SK-N-SH (cell line): ENCODE results near the gene RETSAT. TPM values are rescaled to one million over a fixed set of nuclear protein-coding genes. Genes with fewer than 3 reads are reported as not detected.

Source experiments
- CTCF ChIA-PET: fragments of 300-600, 350-600 bp; formaldehyde crosslinking; extraction: SDS; loops from one replicate; lab custom pipeline; 2021; lab: Yijun Ruan, JAX
- POLR2A ChIA-PET: fragments of 350-600 bp; sonication (Branson Sonifier 250); formaldehyde crosslinking; extraction: SDS; loops from one replicate; lab custom pipeline; 2020; ENCODE audit warnings: antibody characterized with exemption, inconsistent platforms; lab: Yijun Ruan, JAX
- DNase-seq: peaks from one replicate; pipeline ENCODE4 v3.0.0; 2012
- H2AFZ ChIP-seq: fragments of 200-600 bp; sonication (generic); 2 replicates; pipeline ENCODE4 v1.8.1; 2016; ENCODE audit warnings: antibody characterized with exemption, mild to moderate bottlenecking, low read depth
- H3F3A ChIP-seq: fragments of 200-600 bp; sonication (generic); replicated peaks from 2 replicates; pipeline ENCODE3; 2016; ENCODE audit warnings: antibody characterized with exemption, mild to moderate bottlenecking; ENCODE audit not compliant: insufficient read depth
- H3K27ac ChIP-seq, 2 experiments: fragments of 200-500 bp in 1 of 2; fragments of 200-600 bp in 1 of 2; sonication (Bioruptor generic) in 1 of 2; sonication (generic), shearing (Covaris generic) in 1 of 2; 2 replicates each; pipeline versions ENCODE4 v1.5.1 to v1.6.1; 2014 to 2016; ENCODE audit warnings: low read depth in 2 of 2, inconsistent platforms in 1 of 2, low read length in 1 of 2, mild to moderate bottlenecking in 1 of 2, mixed read lengths in 1 of 2
- H3K27me3 ChIP-seq: fragments of 200-600 bp; sonication (generic), shearing (Covaris generic); 2 replicates; pipeline ENCODE4 v1.6.1; 2016; ENCODE audit warnings: mixed run types; ENCODE audit not compliant: insufficient read depth
- H3K36me3 ChIP-seq, 2 experiments: fragments of 200-500 bp in 1 of 2; fragments of 200-600 bp in 1 of 2; sonication (Bioruptor generic) in 1 of 2; sonication (generic) in 1 of 2; replicated peaks in 1 of 2; 2 replicates each; pipeline versions ENCODE3 to v1.5.1; 2014 to 2016; ENCODE audit warnings: low read length in 1 of 2, mild to moderate bottlenecking in 1 of 2; ENCODE audit not compliant: insufficient read depth in 2 of 2, control insufficient read depth in 1 of 2
- H3K4me1 ChIP-seq, 2 experiments: fragments of 200-500 bp in 1 of 2; fragments of 200-600 bp in 1 of 2; sonication (Bioruptor generic) in 1 of 2; sonication (generic), shearing (Covaris generic) in 1 of 2; 2 replicates each; pipeline versions ENCODE4 v1.5.1 to v1.6.1; 2014 to 2016; ENCODE audit warnings: low read depth in 1 of 2, low read length in 1 of 2, mixed run types in 1 of 2; ENCODE audit not compliant: insufficient read depth in 2 of 2, control insufficient read depth in 1 of 2
- H3K4me2 ChIP-seq: fragments of 200-600 bp; sonication (generic), shearing (Covaris generic); 2 replicates; pipeline ENCODE4 v1.6.1; 2017; ENCODE audit warnings: mixed run types
- H3K4me3 ChIP-seq, 2 experiments: fragments of 200-500 bp in 1 of 2; fragments of 200-600 bp in 1 of 2; sonication (Bioruptor generic) in 1 of 2; sonication (generic), shearing (Covaris generic) in 1 of 2; 2 replicates each; pipeline versions ENCODE4 v1.5.1 to v1.8.1; 2014 to 2016; ENCODE audit warnings: low read depth in 2 of 2, inconsistent platforms in 1 of 2, low read length in 1 of 2, mild to moderate bottlenecking in 1 of 2, mixed read lengths in 1 of 2, moderate library complexity in 1 of 2
- H3K79me2 ChIP-seq: fragments of 200-600 bp; sonication (generic); 2 replicates; pipeline ENCODE4 v1.8.1; 2017; ENCODE audit warnings: mild to moderate bottlenecking; ENCODE audit not compliant: insufficient read depth
- H3K9ac ChIP-seq: fragments of 200-600 bp; sonication (generic); 2 replicates; pipeline ENCODE4 v1.6.1; 2017; ENCODE audit warnings: mixed run types
- H3K9me2 ChIP-seq: fragments of 200-600 bp; sonication (generic); 2 replicates; pipeline ENCODE4 v1.6.1; 2017; ENCODE audit warnings: mixed run types
- H3K9me3 ChIP-seq: fragments of 200-600 bp; sonication (generic); 2 replicates; pipeline ENCODE4 v1.6.1; 2017; ENCODE audit warnings: mixed run types, mild to moderate bottlenecking, moderate library complexity
- H4K20me1 ChIP-seq: fragments of 200-600 bp; sonication (generic); 2 replicates; pipeline ENCODE4 v1.6.1; 2017; ENCODE audit warnings: mild to moderate bottlenecking, mixed run types; ENCODE audit not compliant: insufficient read depth
- FOXM1 ChIP-seq: IDR thresholded peaks from 2 replicates; pipeline ENCODE4 v1.4.0; 2012; ENCODE audit warnings: low read depth, mild to moderate bottlenecking
- GABPA ChIP-seq: IDR thresholded peaks from 2 replicates; pipeline ENCODE4 v1.4.0; 2012; ENCODE audit warnings: low read depth, mild to moderate bottlenecking
- JUND ChIP-seq: IDR thresholded peaks from 2 replicates; pipeline ENCODE4 v1.4.0; 2012
- MEF2A ChIP-seq: IDR thresholded peaks from 2 replicates; pipeline ENCODE4 v1.4.0; 2012; ENCODE audit warnings: low read depth, borderline replicate concordance
- RAD21 ChIP-seq: IDR thresholded peaks from 2 replicates; pipeline ENCODE4 v1.6.1; 2012; ENCODE audit warnings: mild to moderate bottlenecking, low read length
- RCOR1 ChIP-seq: fragments of 150-350 bp; IDR thresholded peaks from 2 replicates; pipeline ENCODE4 v1.6.1; 2017; ENCODE audit warnings: antibody characterized with exemption, low read length
- RFX5 ChIP-seq: IDR thresholded peaks from 2 replicates; pipeline ENCODE4 v1.6.1; 2012; ENCODE audit warnings: mild to moderate bottlenecking, improper control_type of control experiment, low read length
- SMC3 ChIP-seq: IDR thresholded peaks from 2 replicates; pipeline ENCODE4 v1.6.1; 2012; ENCODE audit warnings: low read depth, low read length, improper control_type of control experiment
- WGBS: methylation state at CpG from one replicate; pipeline ENCODE4 v1.1.6; 2017; ENCODE audit warnings: low lambda C conversion rate; 5-methylcytosine and 5-hydroxymethylcytosine counted together
- polyA plus RNA-seq, 3 experiments: library from polyadenylated mRNA; depleted of rRNA; stranded (reverse); fragments of >200 nt; gene quantifications; 2 replicates each; pipeline ENCODE4 v1.2.3, GENCODE V29; 2012
- TF ChIP-seq, protein P1 (sequence below): fragments of 150-350 bp; IDR thresholded peaks from 2 replicates; pipeline ENCODE4 v1.6.1; 2017; ENCODE audit warnings: antibody characterized with exemption, low read length, low read depth, borderline replicate concordance
- TF ChIP-seq, protein P2 (sequence below): IDR thresholded peaks from 2 replicates; pipeline ENCODE4 v1.6.1; 2012; ENCODE audit warnings: mild to moderate bottlenecking, low read depth, low read length, moderate library complexity

RETSAT gene
- polyA plus RNA-seq, 1 of the 3 experiments (the other 2 are of a cell fraction) = 28.0 TPM

DNA sequence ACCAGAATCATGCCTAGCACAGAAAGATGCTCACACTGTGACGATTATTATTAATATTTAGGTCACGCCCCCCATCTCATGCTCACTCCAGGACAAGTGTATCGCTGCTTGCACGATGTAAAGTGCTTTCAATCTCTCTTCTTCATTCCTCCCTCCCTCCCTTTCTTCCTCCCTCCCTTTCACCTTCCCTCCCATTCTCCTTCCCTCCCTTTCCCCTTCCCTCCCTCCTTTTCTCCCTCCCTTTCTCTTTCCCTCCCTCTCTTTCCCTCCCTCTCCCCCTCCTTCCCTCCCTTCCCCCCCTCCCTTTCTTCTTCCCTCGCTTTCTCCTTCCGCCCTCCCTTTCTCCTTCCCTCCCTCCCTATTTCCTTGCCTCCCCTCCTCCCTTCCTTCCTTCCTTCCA lies 46.1 kb downstream of the RETSAT start:
- no peak for DNase-seq
- no peak overlapping the region for H3K9ac ChIP-seq
- H3K27me3 ChIP-seq = no peaks in the 10 kb centered on the region
- H3K27ac ChIP-seq = peak overlapping the region in 1 of 2 experiments; percentile 51; a peak in 3 of 4 replicates
- H3K9me3 ChIP-seq = no peaks in the 10 kb centered on the region
- no peak overlapping the region for H2AFZ ChIP-seq
- TF ChIP-seq GABPA = no peak
- TF ChIP-seq, protein P1, sequence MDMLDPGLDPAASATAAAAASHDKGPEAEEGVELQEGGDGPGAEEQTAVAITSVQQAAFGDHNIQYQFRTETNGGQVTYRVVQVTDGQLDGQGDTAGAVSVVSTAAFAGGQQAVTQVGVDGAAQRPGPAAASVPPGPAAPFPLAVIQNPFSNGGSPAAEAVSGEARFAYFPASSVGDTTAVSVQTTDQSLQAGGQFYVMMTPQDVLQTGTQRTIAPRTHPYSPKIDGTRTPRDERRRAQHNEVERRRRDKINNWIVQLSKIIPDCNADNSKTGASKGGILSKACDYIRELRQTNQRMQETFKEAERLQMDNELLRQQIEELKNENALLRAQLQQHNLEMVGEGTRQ = no peak
- no peak for TF ChIP-seq SMC3
- no peak for TF ChIP-seq RCOR1
- TF ChIP-seq, protein P2, sequence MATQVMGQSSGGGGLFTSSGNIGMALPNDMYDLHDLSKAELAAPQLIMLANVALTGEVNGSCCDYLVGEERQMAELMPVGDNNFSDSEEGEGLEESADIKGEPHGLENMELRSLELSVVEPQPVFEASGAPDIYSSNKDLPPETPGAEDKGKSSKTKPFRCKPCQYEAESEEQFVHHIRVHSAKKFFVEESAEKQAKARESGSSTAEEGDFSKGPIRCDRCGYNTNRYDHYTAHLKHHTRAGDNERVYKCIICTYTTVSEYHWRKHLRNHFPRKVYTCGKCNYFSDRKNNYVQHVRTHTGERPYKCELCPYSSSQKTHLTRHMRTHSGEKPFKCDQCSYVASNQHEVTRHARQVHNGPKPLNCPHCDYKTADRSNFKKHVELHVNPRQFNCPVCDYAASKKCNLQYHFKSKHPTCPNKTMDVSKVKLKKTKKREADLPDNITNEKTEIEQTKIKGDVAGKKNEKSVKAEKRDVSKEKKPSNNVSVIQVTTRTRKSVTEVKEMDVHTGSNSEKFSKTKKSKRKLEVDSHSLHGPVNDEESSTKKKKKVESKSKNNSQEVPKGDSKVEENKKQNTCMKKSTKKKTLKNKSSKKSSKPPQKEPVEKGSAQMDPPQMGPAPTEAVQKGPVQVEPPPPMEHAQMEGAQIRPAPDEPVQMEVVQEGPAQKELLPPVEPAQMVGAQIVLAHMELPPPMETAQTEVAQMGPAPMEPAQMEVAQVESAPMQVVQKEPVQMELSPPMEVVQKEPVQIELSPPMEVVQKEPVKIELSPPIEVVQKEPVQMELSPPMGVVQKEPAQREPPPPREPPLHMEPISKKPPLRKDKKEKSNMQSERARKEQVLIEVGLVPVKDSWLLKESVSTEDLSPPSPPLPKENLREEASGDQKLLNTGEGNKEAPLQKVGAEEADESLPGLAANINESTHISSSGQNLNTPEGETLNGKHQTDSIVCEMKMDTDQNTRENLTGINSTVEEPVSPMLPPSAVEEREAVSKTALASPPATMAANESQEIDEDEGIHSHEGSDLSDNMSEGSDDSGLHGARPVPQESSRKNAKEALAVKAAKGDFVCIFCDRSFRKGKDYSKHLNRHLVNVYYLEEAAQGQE = no peak
- TF ChIP-seq, all 33 proteins: peak for 0
- 92% methylated on average over 6 of the region's 6 CpGs for WGBS
- no peaks in the 10 kb centered on the region for H3K79me2 ChIP-seq
- POLR2A ChIA-PET = interaction anchor here (1.7 to 2.7 kb wide), 2 partner anchors 19 to 231 kb away, joined by 7 to 12 read pairs; partner anchors contain the start of genes MAT2A and TGOLN2
- H3K4me1 ChIP-seq = peaks cover 10 to 17% of the 10 kb centered on the region in 2 experiments; a peak in 2 of 4 replicates
- H3K4me3 ChIP-seq = no peak overlapping the region
- no peak overlapping the region; the same call in 1 of the 2 replicates for H3K4me2 ChIP-seq
- CTCF ChIA-PET = interaction anchor here (1.5 to 2.9 kb wide), 6 partner anchors 9 to 382 kb away, joined by 5 to 28 read pairs (median 9); partner anchors contain the start of gene TCF7L1
- no peaks in the 10 kb centered on the region for H3K9me2 ChIP-seq
- peaks cover 21% of the 10 kb centered on the region for H3F3A ChIP-seq
- H3K36me3 ChIP-seq = peaks cover 2 to 5% of the 10 kb centered on the region in 2 experiments
- H4K20me1 ChIP-seq = no peaks in the 10 kb centered on the region

DNA sequence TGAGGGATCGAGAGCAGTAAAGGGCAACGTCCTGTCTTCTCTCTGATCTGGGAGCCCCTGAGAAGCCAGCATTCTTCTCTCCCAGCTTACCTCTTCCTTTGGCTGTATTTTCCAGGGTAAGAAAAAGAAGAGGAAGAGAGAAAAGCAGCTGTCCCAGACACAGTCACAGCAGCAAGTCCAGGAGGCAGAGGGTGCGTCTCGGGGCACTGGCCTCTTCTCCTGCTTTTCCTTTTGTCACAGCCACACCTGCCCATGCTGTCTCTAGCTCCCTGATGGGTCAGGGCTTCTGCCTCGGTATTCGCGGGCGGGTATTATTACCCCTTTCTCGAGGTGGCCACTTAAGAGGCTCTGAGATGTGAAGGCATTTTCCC lies 46.8 kb downstream of the RETSAT start:
- TF ChIP-seq JUND (no peak), MEF2A (no peak), RFX5 (no peak), FOXM1 (no peak), RAD21 (no peak)
- TF ChIP-seq, protein P1 = no peak

More for the DNA sequence above, 46.8 kb downstream of the RETSAT start:
- Histone ChIP-seq H3K27me3 (no peaks in the 10 kb centered on the region), H4K20me1 (no peaks in the 10 kb centered on the region), H3F3A (peaks cover 17% of the 10 kb centered on the region), H3K27ac (no peak overlapping the region), H3K4me3 (no peak overlapping the region), H3K36me3 (peaks cover 2 to 5% of the 10 kb centered on the region in 2 experiments), H3K79me2 (no peaks in the 10 kb centered on the region), H3K9me3 (no peaks in the 10 kb centered on the region), H3K9me2 (no peaks in the 10 kb centered on the region), H3K4me2 (no peak overlapping the region), H2AFZ (no peak overlapping the region), H3K9ac (no peak overlapping the region), H3K4me1 (peaks cover 10 to 17% of the 10 kb centered on the region in 2 experiments; a peak in 2 of 4 replicates)
- 90% methylated on average over 9 of the region's 9 CpGs for whole genome bisulfite sequencing
- ChIA-PET CTCF (interaction anchor here (1.4 kb wide), 1 partner anchor 382 kb away, joined by 8 read pairs; no protein-coding TSS in a partner anchor), POLR2A (no interaction called here)
- no peak for DNase-seq
